PC-9 (cell line): ENCODE data around the gene UBE2R2. TPM values are rescaled to one million over a fixed set of nuclear protein-coding genes. Genes with fewer than 3 reads are reported as not detected.
A peak's percentile ranks its signal among the peaks of the same experiment; 100 is the strongest.
"Not testable (repeated sequence)": the region's sequence is repeated elsewhere in the genome, so short reads cannot be mapped to it uniquely, and the experiment has no call there.

Experiments
- BruUV-seq: library from RNA; stranded (reverse); fragments of 400-500 nt; replicated peaks from 2 replicates; lab custom pipeline; 2021; lab: Mats Ljungman, UMichigan
- CTCF ChIA-PET: fragments of 300-600 bp; sonication (Branson Sonifier 250); formaldehyde crosslinking; loops from one replicate; lab custom pipeline; 2022; ENCODE audit warnings: antibody characterized with exemption; lab: Charles Lee
- POLR2A ChIA-PET: fragments of 300-600 bp; sonication (Branson Sonifier 250); formaldehyde crosslinking; loops from one replicate; lab custom pipeline; 2022; ENCODE audit warnings: antibody characterized with exemption; ENCODE audit not compliant: unreplicated experiment; lab: Charles Lee
- DNase-seq, 2 experiments: peaks; one replicate each; pipeline versions ENCODE4 v3.0.0 to v3.0.0-alpha.2; 2015 to 2022; ENCODE audit warnings: mixed read lengths in 1 of 2
- H2AFZ ChIP-seq: fragments of 200-600 bp; sonication (generic); 2 replicates; pipeline ENCODE4 v1.8.1; 2017; ENCODE audit warnings: antibody characterized with exemption
- H3F3A ChIP-seq: fragments of 200-600 bp; sonication (generic); 2 replicates; pipeline ENCODE4 v1.8.1; 2017; ENCODE audit warnings: antibody characterized with exemption, mild to moderate bottlenecking, low read depth; ENCODE audit not compliant: insufficient read depth
- H3K27ac ChIP-seq: fragments of 200-600 bp; sonication (generic); 2 replicates; pipeline ENCODE4 v1.6.1; 2016; ENCODE audit warnings: mixed run types
- H3K27me3 ChIP-seq: fragments of 200-600 bp; sonication (generic); 2 replicates; pipeline ENCODE4 v1.6.1; 2016; ENCODE audit warnings: low read depth, mixed run types; ENCODE audit not compliant: insufficient read depth
- H3K36me3 ChIP-seq: fragments of 200-600 bp; sonication (generic); 2 replicates; pipeline ENCODE4 v1.6.1; 2016; ENCODE audit warnings: low read depth, mixed run types
- H3K4me1 ChIP-seq: fragments of 200-600 bp; sonication (generic); replicated peaks from 2 replicates; pipeline ENCODE4 v1.6.1; 2016; ENCODE audit warnings: mixed run types; ENCODE audit not compliant: insufficient read depth
- H3K4me2 ChIP-seq: fragments of 200-600 bp; sonication (generic); 2 replicates; pipeline ENCODE4 v1.6.1; 2017; ENCODE audit warnings: mixed run types
- H3K4me3 ChIP-seq: fragments of 200-600 bp; sonication (generic); 2 replicates; pipeline ENCODE4 v1.6.1; 2016; ENCODE audit warnings: mixed run types
- H3K79me2 ChIP-seq: fragments of 200-600 bp; sonication (generic); 2 replicates; pipeline ENCODE4 v1.6.1; 2017; ENCODE audit warnings: low read depth, mixed run types
- H3K9me2 ChIP-seq: fragments of 200-600 bp; sonication (generic); 2 replicates; pipeline ENCODE4 v1.8.1; 2017; ENCODE audit warnings: mild to moderate bottlenecking; ENCODE audit not compliant: insufficient read depth
- H3K9me3 ChIP-seq: fragments of 200-600 bp; sonication (generic); 2 replicates; pipeline ENCODE4 v1.8.1; 2016; ENCODE audit warnings: low read depth; ENCODE audit not compliant: insufficient read depth
- H4K20me1 ChIP-seq: fragments of 200-600 bp; sonication (generic); 2 replicates; pipeline ENCODE4 v1.8.1; 2017; ENCODE audit not compliant: insufficient read depth
- CTCF ChIP-seq: fragments of 200-600 bp; sonication (generic); conservative IDR thresholded peaks from 2 replicates; pipeline ENCODE4 v1.6.1; 2017; ENCODE audit warnings: mixed run types, antibody characterized with exemption, mild to moderate bottlenecking, moderate library complexity
- EZH2 ChIP-seq: fragments of 200-600 bp; sonication (generic); IDR thresholded peaks from 2 replicates; pipeline ENCODE4 v1.8.0; 2017; ENCODE audit warnings: antibody characterized with exemption, low read depth
- intact Hi-C: fragments of 100-400 bp; cut with micrococcal nuclease; formaldehyde crosslinking; loops from one replicate; pipeline ENCODE4 v1.10.0; 2022; ENCODE audit not compliant: unreplicated experiment
- total RNA-seq: library from RNA; stranded (reverse); gene quantifications from 2 replicates; pipeline ENCODE4 v1.2.3, GENCODE V29; 2021

UBE2R2 gene
- total RNA-seq, 1 experiment from 2014 or later: 38.9 TPM

GRCh38 chr9:33794560-33794959 is 22.4 kb upstream of the UBE2R2 start:
- Histone ChIP-seq H2AFZ (no peak overlapping the region), H3K9me2 (no peaks in the 10 kb centered on the region), H3K27me3 (no peaks in the 10 kb centered on the region), H3K4me2 (no peak overlapping the region), H3K9me3 (no peaks in the 10 kb centered on the region), H3F3A (no peaks in the 10 kb centered on the region), H3K27ac (0 out of 2 replicates have a peak overlapping the region, but pooled peaks have one; percentile 9), H3K4me1 (0 out of 2 replicates have a peak, but pooled peaks cover 11% of the 10 kb centered on the region), H3K36me3 (no peaks in the 10 kb centered on the region), H3K4me3 (no peak overlapping the region), H4K20me1 (no peaks in the 10 kb centered on the region), H3K79me2 (no peaks in the 10 kb centered on the region)
- intact Hi-C loops: no loop called here
- DNase-seq: no peak
- TF ChIP-seq EZH2 (no peak), CTCF (no peak)
- ChIA-PET CTCF (no interaction called here), POLR2A (no interaction called here)
- BruUV-seq: no TSS peak

GRCh38 chr9:33795281-33795680 is 21.7 kb upstream of the UBE2R2 start, which contains the start of gene PRSS3:
PRSS3 (plus strand) TSS chr9:33795561; CDS start chr9:33795574, 13 bp downstream.
- Histone ChIP-seq H2AFZ (no peak within 1 kb of the TSS), H3K4me1 (0 out of 2 replicates have a peak, but pooled peaks cover 11% of the 10 kb centered on the region), H3K27me3 (no peaks in the 10 kb centered on the region), H3F3A (no peaks in the 10 kb centered on the region), H3K79me2 (no peaks in the 10 kb centered on the region), H3K9me2 (no peaks in the 10 kb centered on the region), H3K4me3 (no peak within 1 kb of the TSS), H3K27ac (peak within 1 kb of the TSS; percentile 57), H3K9me3 (no peaks in the 10 kb centered on the region), H3K4me2 (0 out of 2 replicates have a peak within 1 kb of the TSS, but pooled peaks have one; percentile 13), H3K36me3 (no peaks in the 10 kb centered on the region), H4K20me1 (no peaks in the 10 kb centered on the region)
- ChIA-PET CTCF (no interaction called here), POLR2A (interaction anchor here (0.7 kb wide), 1 partner anchor 322 kb away, joined by 8 read pairs; the partner anchor contains the start of gene NOL6)
- TF ChIP-seq EZH2: no peak
- no peak for TF ChIP-seq CTCF
- BruUV-seq: no TSS peak
- peak; percentile 33 to 48 for DNase-seq
- intact Hi-C loops: no loop called here

DNA sequence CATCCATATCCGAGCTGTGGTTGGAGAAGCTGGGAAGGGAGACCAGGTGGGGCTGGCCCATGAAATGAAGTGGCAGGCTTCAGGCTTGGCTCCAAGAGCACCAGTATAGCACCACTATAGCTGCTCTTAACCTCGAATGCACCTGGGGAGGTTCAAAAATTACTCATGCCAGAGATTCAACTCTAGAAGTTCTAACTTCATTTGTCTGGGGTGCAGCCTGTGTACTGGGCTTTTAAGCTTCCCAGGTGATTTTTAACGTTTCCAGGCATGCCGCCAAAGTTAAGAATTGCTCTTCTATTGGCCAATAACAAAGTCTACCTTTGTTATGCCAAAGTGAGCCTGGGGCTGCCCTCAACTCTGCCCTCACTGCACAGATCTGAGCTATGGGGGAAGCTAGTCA is 21.1 kb upstream of the UBE2R2 start:
- no peak for DNase-seq
- BruUV-seq: no TSS peak
- intact Hi-C loops: no loop called here

GRCh38 chr9:33796679-33797078 is 20.3 kb upstream of the UBE2R2 start:
- H3K9me3 ChIP-seq, H3K27ac ChIP-seq, H3F3A ChIP-seq, CTCF ChIA-PET, BruUV-seq, H3K36me3 ChIP-seq, DNase-seq, H3K79me2 ChIP-seq, H3K4me3 ChIP-seq, H3K4me2 ChIP-seq, intact Hi-C loops, H3K27me3 ChIP-seq, POLR2A ChIA-PET, H4K20me1 ChIP-seq, H3K9me2 ChIP-seq, H2AFZ ChIP-seq: not testable (repeated sequence)
- H3K4me1 ChIP-seq: 0 out of 2 replicates have a peak, but pooled peaks cover 11% of the 10 kb centered on the region

More for the DNA sequence above, 21.1 kb upstream of the UBE2R2 start:
- TF ChIP-seq EZH2 (no peak), CTCF (no peak)
- ChIA-PET POLR2A (interaction anchor here (0.7 kb wide), 1 partner anchor 322 kb away, joined by 8 read pairs; the partner anchor contains the start of gene NOL6), CTCF (no interaction called here)
- no peak overlapping the region for H2AFZ ChIP-seq
- no peaks in the 10 kb centered on the region for H4K20me1 ChIP-seq
- peak overlapping the region; percentile 57 for H3K27ac ChIP-seq
- 0 out of 2 replicates have a peak overlapping the region, but pooled peaks have one; percentile 13 for H3K4me2 ChIP-seq
- H3K9me2 ChIP-seq: no peaks in the 10 kb centered on the region
- no peaks in the 10 kb centered on the region for H3F3A ChIP-seq
- no peaks in the 10 kb centered on the region for H3K9me3 ChIP-seq
- no peaks in the 10 kb centered on the region for H3K79me2 ChIP-seq
- H3K36me3 ChIP-seq: no peaks in the 10 kb centered on the region
- no peak overlapping the region for H3K4me3 ChIP-seq
- H3K27me3 ChIP-seq: no peaks in the 10 kb centered on the region
- 0 out of 2 replicates have a peak, but pooled peaks cover 11% of the 10 kb centered on the region for H3K4me1 ChIP-seq
